Measurements from ENCODE around the gene JAKMIP3.

Gene JAKMIP3

GRCh38 chr10:132111121-132111731 lies 45.5 kb downstream of the JAKMIP3 start:
- DNase-seq (ENCODE audit: low read depth, low spot score): no peak

GRCh38 chr10:132111871-132112341 lies 46.2 kb downstream of the JAKMIP3 start:
- DNase-seq (ENCODE audit: low read depth, low spot score): no peak

GRCh38 chr10:132112611-132113010 lies 46.9 kb downstream of the JAKMIP3 start:
- DNase-seq (ENCODE audit: low read depth, low spot score): no peak

DNA sequence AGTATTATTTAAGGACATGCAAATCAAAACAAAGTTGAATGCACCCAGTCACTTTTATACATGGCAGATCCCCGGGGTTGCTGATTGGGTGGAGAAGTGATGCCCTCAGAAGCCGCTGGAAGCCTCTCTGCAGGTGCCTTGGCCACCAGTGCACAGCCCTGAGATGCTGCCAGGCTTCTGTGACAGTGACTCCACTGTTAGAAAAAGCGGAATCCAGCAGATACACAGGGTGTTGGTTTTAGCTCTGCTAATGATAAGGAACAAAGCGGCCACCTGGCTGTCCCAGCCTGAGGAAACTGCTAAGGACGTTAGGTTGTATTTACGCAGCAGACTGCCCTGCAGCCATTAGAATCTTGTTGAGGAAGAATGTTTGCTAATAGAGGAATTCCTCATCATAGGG lies 47.5 kb downstream of the JAKMIP3 start:
- DNase-seq (ENCODE audit: low read depth, low spot score): no peak

GRCh38 chr10:132113766-132114365 lies 48.1 kb downstream of the JAKMIP3 start:
- no peak for DNase-seq (ENCODE audit: low read depth, low spot score)

DNA sequence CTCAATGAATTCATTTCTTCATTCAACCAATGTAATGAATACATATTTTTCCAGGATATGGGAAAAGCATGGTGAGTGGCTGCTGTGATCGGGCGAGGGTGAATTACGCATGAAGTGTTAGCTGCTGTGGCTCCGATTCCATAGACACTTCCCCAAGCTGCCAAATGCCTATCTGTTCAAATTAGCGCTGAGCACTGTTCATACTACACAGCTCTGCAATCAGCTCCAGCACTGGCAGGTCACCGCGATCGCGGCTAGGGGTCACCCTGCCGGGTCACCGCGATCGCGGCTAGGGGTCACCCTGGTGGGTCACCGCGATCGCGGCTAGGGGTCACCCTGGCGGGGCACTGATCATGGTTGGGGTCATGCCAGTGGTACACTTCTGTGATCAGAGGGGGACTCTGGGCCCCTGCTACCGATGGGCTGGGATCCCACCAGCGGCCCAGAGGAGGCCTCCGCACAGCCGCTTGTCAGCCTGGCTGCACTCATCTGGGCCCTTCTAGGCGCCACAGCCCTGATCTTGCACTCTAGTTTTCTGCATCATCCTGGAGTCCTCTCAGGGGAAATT lies 49.3 kb downstream of the JAKMIP3 start:
- no peak for DNase-seq (ENCODE audit: low read depth, low spot score)
